Gastrocnemius medialis (tissue), 4 donors: Measurements from ENCODE around the gene GALNT17. TPM values are rescaled to one million over a fixed set of nuclear protein-coding genes. Genes with fewer than 3 reads are reported as not detected.

Source experiments
- ATAC-seq, 2 donors: fragments of 150-250 bp; one replicate each; pipeline ENCODE4 v1.9.1; 2016
- DNase-seq, 2 donors: peaks; one replicate each; pipeline ENCODE4 v3.0.0-alpha.2; 2019
- H3K27ac ChIP-seq, 4 donors: fragments of 200-600 bp; sonication (generic); 1 replicate in 1 of 4; 2 replicates in 3 of 4; pipeline ENCODE4 v1.5.1; 2016 to 2018; ENCODE audit warnings: mild to moderate bottlenecking in 2 of 4, moderate library complexity in 1 of 4
- H3K27me3 ChIP-seq, 3 donors: fragments of 200-600 bp; sonication (generic) in 2 of 3; 1 replicate in 1 of 3; 2 replicates in 2 of 3; pipeline versions ENCODE4 v1.5.1 to v1.6.0; 2016 to 2019; ENCODE audit warnings: mild to moderate bottlenecking in 1 of 3, moderate library complexity in 1 of 3
- H3K36me3 ChIP-seq, 2 donors: fragments of 200-600 bp; sonication (generic) in 1 of 2; one replicate each; pipeline ENCODE4 v1.5.1; 2017 to 2018
- H3K4me1 ChIP-seq, 2 donors: fragments of 200-600 bp; sonication (generic) in 1 of 2; one replicate each; pipeline ENCODE4 v1.5.1; 2016 to 2017; ENCODE audit warnings: mild to moderate bottlenecking in 2 of 2
- H3K4me3 ChIP-seq, 4 donors: fragments of 200-600 bp; sonication (generic) in 3 of 4; 1 replicate in 1 of 4; 2 replicates in 3 of 4; pipeline ENCODE4 v1.5.1; 2016 to 2019; ENCODE audit warnings: mild to moderate bottlenecking in 2 of 4
- H3K9me3 ChIP-seq, 3 donors: fragments of 200-600 bp; sonication (generic) in 2 of 3; 1 replicate in 1 of 3; 2 replicates in 2 of 3; pipeline ENCODE4 v1.5.1; 2016 to 2019
- POLR2A ChIP-seq, 2 donors: fragments of 450-650 bp; IDR thresholded peaks; one replicate each; pipeline ENCODE4 v1.6.1; 2017; ENCODE audit warnings: antibody characterized with exemption in 2 of 2, mild to moderate bottlenecking in 2 of 2, moderate library complexity in 2 of 2
- in situ Hi-C, 4 donors: fragments of 200-750 bp; cut with MboI; loops; one replicate each; pipeline versions ENCODE4 v1.15.0 to v1.8.0; 2017; ENCODE audit warnings: low sequenced_read_pairs in 4 of 4
- intact Hi-C: fragments of 100-400 bp; cut with DNase I; formaldehyde crosslinking; loops from one replicate; pipeline ENCODE4 v1.15.1; 2023; ENCODE audit warnings: low total_unique reads
- total RNA-seq, 4 donors: library from RNA; depleted of rRNA; stranded (reverse); fragments of >200 nt; gene quantifications; one replicate each; pipeline versions ENCODE4 v1.1.0 to v1.2.3, GENCODE V29; 2016
- TF ChIP-seq, protein P1 (sequence below), 5 experiments: fragments of 450-650 bp in 3 of 5; fragments of 200-600 bp in 2 of 5; sonication (generic) in 2 of 5; IDR thresholded peaks in 4 of 5; conservative IDR thresholded peaks in 1 of 5; 1 replicate in 4 of 5; 2 replicates in 1 of 5; pipeline ENCODE4 v1.5.1; 2016 to 2019; ENCODE audit warnings: antibody characterized with exemption in 5 of 5, mild to moderate bottlenecking in 3 of 5, moderate library complexity in 3 of 5

GALNT17 gene
- total RNA-seq, 4 donors from 2014 or later: 1.9 to 13.0 (median 12.3) TPM

DNA sequence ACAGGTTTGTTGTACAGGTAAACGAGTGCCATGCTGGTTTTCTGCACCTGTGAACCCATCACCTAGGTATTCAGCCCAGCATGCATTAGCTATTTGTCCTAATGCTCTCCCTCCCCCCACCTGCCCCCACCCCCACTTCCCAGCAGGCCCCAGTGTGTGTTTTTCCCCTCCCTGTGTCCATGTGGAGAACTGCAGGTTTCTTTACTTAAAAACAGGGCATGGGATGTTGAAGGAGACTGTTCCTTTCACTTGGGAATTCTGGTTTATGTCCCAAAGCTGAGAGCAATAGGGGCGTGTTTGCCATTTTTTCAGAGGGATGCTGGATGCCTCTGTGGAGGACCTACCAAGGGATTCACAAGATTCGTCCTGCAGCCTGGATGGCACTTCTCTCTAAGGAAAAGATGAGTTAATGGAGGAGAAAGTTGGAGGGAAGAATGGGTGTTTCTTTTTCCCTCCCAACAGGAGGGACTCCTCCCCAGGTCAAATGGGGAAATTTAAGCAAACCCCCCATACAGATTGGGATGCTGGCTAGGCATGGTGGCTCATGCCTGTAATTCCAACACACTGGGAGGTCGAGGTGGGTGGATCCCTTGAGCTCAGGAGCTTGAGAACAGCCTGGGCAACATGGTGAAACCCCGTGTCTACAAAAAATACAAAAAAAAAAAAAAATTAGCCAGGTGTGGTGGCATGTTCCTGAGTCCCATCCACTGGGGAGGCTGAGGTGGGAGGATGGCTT is 136.0 kb downstream of the GALNT17 start:
- Histone ChIP-seq H3K9me3 (no peaks in the 10 kb centered on the region), H3K27me3 (no peaks in the 10 kb centered on the region), H3K27ac (no peak overlapping the region), H3K4me3 (no peak overlapping the region), H3K4me1 (no peaks in the 10 kb centered on the region), H3K36me3 (no peaks in the 10 kb centered on the region)
- no peak for ATAC-seq
- intact Hi-C loops: no loop called here
- in situ Hi-C loops: no loop called here
- no peak for DNase-seq
- no peak for TF ChIP-seq POLR2A (IDR thresholded peaks at IDR 0.05)
- TF ChIP-seq, protein P1, sequence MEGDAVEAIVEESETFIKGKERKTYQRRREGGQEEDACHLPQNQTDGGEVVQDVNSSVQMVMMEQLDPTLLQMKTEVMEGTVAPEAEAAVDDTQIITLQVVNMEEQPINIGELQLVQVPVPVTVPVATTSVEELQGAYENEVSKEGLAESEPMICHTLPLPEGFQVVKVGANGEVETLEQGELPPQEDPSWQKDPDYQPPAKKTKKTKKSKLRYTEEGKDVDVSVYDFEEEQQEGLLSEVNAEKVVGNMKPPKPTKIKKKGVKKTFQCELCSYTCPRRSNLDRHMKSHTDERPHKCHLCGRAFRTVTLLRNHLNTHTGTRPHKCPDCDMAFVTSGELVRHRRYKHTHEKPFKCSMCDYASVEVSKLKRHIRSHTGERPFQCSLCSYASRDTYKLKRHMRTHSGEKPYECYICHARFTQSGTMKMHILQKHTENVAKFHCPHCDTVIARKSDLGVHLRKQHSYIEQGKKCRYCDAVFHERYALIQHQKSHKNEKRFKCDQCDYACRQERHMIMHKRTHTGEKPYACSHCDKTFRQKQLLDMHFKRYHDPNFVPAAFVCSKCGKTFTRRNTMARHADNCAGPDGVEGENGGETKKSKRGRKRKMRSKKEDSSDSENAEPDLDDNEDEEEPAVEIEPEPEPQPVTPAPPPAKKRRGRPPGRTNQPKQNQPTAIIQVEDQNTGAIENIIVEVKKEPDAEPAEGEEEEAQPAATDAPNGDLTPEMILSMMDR (IDR thresholded peaks at IDR 0.05 in 4 of 5, conservative IDR thresholded peaks at IDR 0.05 in 1 of 5): no peak

DNA sequence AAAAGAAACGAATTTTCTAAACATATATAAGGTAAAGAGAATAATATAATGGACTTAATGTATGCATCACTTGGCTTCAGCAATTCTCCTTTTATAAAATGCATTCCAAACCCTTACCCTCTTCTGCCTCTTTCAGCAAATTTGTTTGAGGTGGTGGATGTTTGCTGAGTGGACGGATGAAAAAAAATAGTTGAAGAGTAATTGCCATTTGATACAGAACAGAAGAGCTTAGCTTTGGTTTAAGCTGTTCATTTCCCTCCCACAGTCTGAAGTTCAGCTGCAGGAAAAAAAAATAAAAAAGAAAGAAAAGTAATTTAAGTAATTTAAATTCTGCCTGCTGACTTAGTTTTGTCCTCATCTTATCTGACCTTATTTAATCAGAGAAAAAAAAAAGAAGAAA is 138.6 kb downstream of the GALNT17 start:
- no peaks in the 10 kb centered on the region for H3K9me3 ChIP-seq
- H3K27me3 ChIP-seq: no peaks in the 10 kb centered on the region
- no peak for DNase-seq
- TF ChIP-seq, protein P1 (IDR thresholded peaks at IDR 0.05 in 4 of 5, conservative IDR thresholded peaks at IDR 0.05 in 1 of 5): no peak
- TF ChIP-seq POLR2A (IDR thresholded peaks at IDR 0.05): no peak
- H3K27ac ChIP-seq: no peak overlapping the region
- ATAC-seq: no peak
- no peaks in the 10 kb centered on the region for H3K4me1 ChIP-seq
- H3K4me3 ChIP-seq: no peak overlapping the region
- intact Hi-C loops: no loop called here
- H3K36me3 ChIP-seq: no peaks in the 10 kb centered on the region
- in situ Hi-C loops: no loop called here

GRCh38 chr7:71271203-71271602 is 139.3 kb downstream of the GALNT17 start:
- no peaks in the 10 kb centered on the region for H3K36me3 ChIP-seq
- DNase-seq: no peak
- in situ Hi-C loops (no loop called here), intact Hi-C loops (no loop called here)
- H3K27ac ChIP-seq: no peak overlapping the region
- H3K9me3 ChIP-seq: no peaks in the 10 kb centered on the region
- no peaks in the 10 kb centered on the region for H3K27me3 ChIP-seq
- TF ChIP-seq, protein P1 (IDR thresholded peaks at IDR 0.05 in 4 of 5, conservative IDR thresholded peaks at IDR 0.05 in 1 of 5): no peak
- TF ChIP-seq POLR2A (IDR thresholded peaks at IDR 0.05): no peak
- no peak overlapping the region for H3K4me3 ChIP-seq
- no peak for ATAC-seq
- no peaks in the 10 kb centered on the region for H3K4me1 ChIP-seq

DNA sequence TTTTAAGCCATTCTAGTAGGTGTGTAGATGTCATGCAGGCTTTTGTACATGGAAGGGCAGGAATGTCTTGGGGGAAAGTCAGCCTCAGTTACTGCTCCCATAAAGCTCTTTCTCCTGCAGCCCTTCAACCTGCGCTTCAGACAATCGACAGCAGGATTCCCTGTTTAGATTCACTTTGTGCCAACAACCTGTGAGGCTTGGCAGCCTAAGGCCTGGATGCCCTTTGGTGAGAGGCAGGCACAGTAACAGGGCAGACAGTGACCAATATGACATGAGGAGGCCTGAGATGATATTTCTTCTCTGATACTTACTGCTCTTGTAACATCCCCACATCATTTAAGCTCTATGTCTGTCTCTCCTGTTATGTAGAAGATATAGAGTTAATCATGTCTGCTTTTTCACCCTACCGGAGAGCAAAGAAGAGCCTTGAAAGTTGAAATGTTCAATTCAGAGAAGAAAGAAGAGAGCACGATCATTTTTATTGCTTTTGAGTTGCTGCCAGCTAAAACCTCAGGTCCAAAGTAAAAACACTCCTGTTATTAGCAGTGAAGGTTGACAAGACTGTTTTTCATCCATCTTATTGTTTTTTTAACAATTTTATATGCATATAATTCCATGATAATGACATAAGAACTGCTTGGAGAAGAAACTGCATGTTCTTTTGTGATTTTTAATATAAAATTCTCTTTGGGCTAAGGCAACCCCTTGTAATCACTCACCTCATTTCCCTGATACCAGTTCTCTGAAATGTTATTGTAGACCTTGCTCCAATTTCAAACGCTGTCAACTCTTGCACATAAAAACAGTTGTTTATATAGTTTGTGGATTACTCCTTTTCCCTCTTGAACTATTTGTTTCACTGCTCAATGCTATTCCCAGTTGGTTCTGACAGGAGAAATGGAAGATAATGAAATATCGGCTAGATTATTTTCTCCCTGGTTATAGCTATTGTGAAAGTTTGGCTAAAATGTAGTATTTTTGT is 140.9 kb downstream of the GALNT17 start:
- Histone ChIP-seq H3K4me3 (no peak overlapping the region), H3K27me3 (no peaks in the 10 kb centered on the region), H3K4me1 (no peaks in the 10 kb centered on the region), H3K36me3 (no peaks in the 10 kb centered on the region), H3K27ac (no peak overlapping the region), H3K9me3 (no peaks in the 10 kb centered on the region)
- DNase-seq: no peak
- intact Hi-C loops: no loop called here
- no peak for ATAC-seq
- in situ Hi-C loops: no loop called here
- TF ChIP-seq POLR2A (IDR thresholded peaks at IDR 0.05): no peak
- TF ChIP-seq, protein P1 (IDR thresholded peaks at IDR 0.05 in 4 of 5, conservative IDR thresholded peaks at IDR 0.05 in 1 of 5): no peak
